Stimulated activated CD4-positive, alpha-beta T cell treated with anti-CD3 and anti-CD28 coated beads, Interleukin-4, amount 100 ng/mL, for 24 hours (primary cell): ENCODE measurements around the gene NOC3L.
A peak's percentile ranks its signal among the peaks of the same experiment; 100 is the strongest.
"Not testable (repeated sequence)": the region's sequence is repeated elsewhere in the genome, so short reads cannot be mapped to it uniquely, and the experiment has no call there.

ENCODE experiments used
- DNase-seq: peaks from one replicate; pipeline ENCODE4 v3.0.0-alpha.2; 2020

NOC3L gene

GRCh38 chr10:94362360-94363250 lies at the start of gene NOC3L:
Gene NOC3L, minus strand, starts transcription at chr10:94362939. Its CDS starts 101 bp downstream, at chr10:94362838.
- peak; percentile 97 for DNase-seq

GRCh38 chr10:94412449-94412848 lies 49.7 kb upstream of the NOC3L start:
- no peak for DNase-seq

GRCh38 chr10:94411304-94411703 lies 48.6 kb upstream of the NOC3L start:
- DNase-seq = no peak

- DNase-seq = no peak
Measured at GRCh38 chr10:94409021-94409657, 46.4 kb upstream of the NOC3L start.

GRCh38 chr10:94407668-94408067 lies 44.9 kb upstream of the NOC3L start:
- DNase-seq = no peak

- no peak for DNase-seq
Measured at GRCh38 chr10:94405406-94405805, 42.7 kb upstream of the NOC3L start.

- no peak for DNase-seq
Measured at GRCh38 chr10:94403380-94404213, 40.9 kb upstream of the NOC3L start.

GRCh38 chr10:94402843-94403379 lies 40.2 kb upstream of the NOC3L start:
- no peak for DNase-seq

GRCh38 chr10:94402204-94402842 lies 39.6 kb upstream of the NOC3L start, which contains the start of gene TBC1D12:
Gene TBC1D12, plus strand, starts transcription at chr10:94402541. Its CDS starts 73 bp downstream, at chr10:94402614.
- DNase-seq = peak; percentile 17

- no peak for DNase-seq
Measured at GRCh38 chr10:94398762-94399161, 36.0 kb upstream of the NOC3L start.

GRCh38 chr10:94397549-94398370 lies 35.0 kb upstream of the NOC3L start:
- DNase-seq = no peak

- DNase-seq = not testable (repeated sequence)
Measured at GRCh38 chr10:94392117-94392516, 29.4 kb upstream of the NOC3L start.

GRCh38 chr10:94385733-94386132 lies 23.0 kb upstream of the NOC3L start:
- DNase-seq = not testable (repeated sequence)

GRCh38 chr10:94383530-94383929 lies 20.8 kb upstream of the NOC3L start:
- no peak for DNase-seq

GRCh38 chr10:94376865-94377264 lies 14.1 kb upstream of the NOC3L start:
- DNase-seq = no peak

- no peak for DNase-seq
Measured at GRCh38 chr10:94375374-94375773, 12.6 kb upstream of the NOC3L start.

GRCh38 chr10:94370501-94370900 lies 7.8 kb upstream of the NOC3L start:
- no peak for DNase-seq

GRCh38 chr10:94366382-94366781 lies 3.6 kb upstream of the NOC3L start:
- DNase-seq = no peak

- DNase-seq = no peak
Measured at GRCh38 chr10:94364482-94364881, 1.7 kb upstream of the NOC3L start.

- DNase-seq = no peak
Measured at GRCh38 chr10:94363251-94363565, 469 bp upstream of the NOC3L start.

- peak; percentile 10 for DNase-seq
Measured at GRCh38 chr10:94361171-94361794, 1.5 kb downstream of the NOC3L start.
